HEK293 (cell line): ENCODE measurements around the gene TFDP1.

ENCODE experiments used
- CTCF ChIA-PET: fragments of 350-600 bp; formaldehyde crosslinking; extraction: SDS; loops from one replicate; lab custom pipeline; 2021; ENCODE audit warnings: antibody characterized with exemption; lab: Yijun Ruan, JAX
- POLR2A ChIA-PET: fragments of 300-600 bp; formaldehyde crosslinking; extraction: SDS; loops from one replicate; lab custom pipeline; 2020; ENCODE audit warnings: antibody characterized with exemption, inconsistent platforms; lab: Yijun Ruan, JAX
- H3K27ac ChIP-seq: fragments of 200-500 bp; sonication (Bioruptor generic); 2 replicates; pipeline ENCODE4 v1.5.1; 2014; ENCODE audit warnings: low read depth, low read length, control low read depth, inconsistent platforms; ENCODE audit errors: extremely low read depth
- H3K36me3 ChIP-seq, 2 experiments: fragments of 200-500 bp in 1 of 2; sonication (Bioruptor generic) in 1 of 2; 1 replicate in 1 of 2; 2 replicates in 1 of 2; pipeline ENCODE4 v1.5.1; 2014 to 2017; ENCODE audit warnings: inconsistent platforms in 2 of 2, low read length in 2 of 2; ENCODE audit not compliant: control insufficient read depth in 2 of 2, insufficient read depth in 1 of 2
- H3K4me1 ChIP-seq: fragments of 200-500 bp; sonication (Bioruptor generic); 2 replicates; pipeline ENCODE4 v1.5.1; 2014; ENCODE audit warnings: mild to moderate bottlenecking, low read length, inconsistent platforms; ENCODE audit not compliant: control insufficient read depth, insufficient read depth
- H3K4me3 ChIP-seq: 2 replicates; pipeline ENCODE4 v1.5.1; 2011; ENCODE audit warnings: low read depth, mild to moderate bottlenecking, control low read depth, low read length, moderate library complexity
- H3K9me3 ChIP-seq: fragments of 200-500 bp; sonication (Bioruptor generic); 2 replicates; pipeline ENCODE4 v1.5.1; 2014; ENCODE audit warnings: low read depth, low read length, inconsistent platforms; ENCODE audit not compliant: control insufficient read depth, insufficient read depth
- GLI4 ChIP-seq: fragments of 450-650 bp; formaldehyde crosslinking; IDR thresholded peaks from 2 replicates; pipeline ENCODE4 v1.5.1; 2016; ENCODE audit warnings: missing biosample characterization, missing genetic modification characterization
- HOXC10 ChIP-seq: sonication (generic); formaldehyde crosslinking; IDR thresholded peaks from 2 replicates; pipeline ENCODE4 v1.8.1; 2023; ENCODE audit warnings: mild to moderate bottlenecking, missing genetic modification reagents
- IKZF3 ChIP-seq: fragments of 450-650 bp; IDR thresholded peaks from 2 replicates; pipeline ENCODE4 v1.5.0; 2018; ENCODE audit warnings: missing biosample characterization, mild to moderate bottlenecking, missing genetic modification characterization, moderate library complexity
- KLF8 ChIP-seq: fragments of 450-650 bp; formaldehyde crosslinking; IDR thresholded peaks from 2 replicates; pipeline ENCODE4 v1.5.1; 2016; ENCODE audit warnings: missing biosample characterization, missing genetic modification characterization
- MZF1 ChIP-seq: fragments of 450-650 bp; formaldehyde crosslinking; IDR thresholded peaks from 2 replicates; pipeline ENCODE4 v1.5.1; 2017; ENCODE audit warnings: missing biosample characterization, missing genetic modification characterization, borderline replicate concordance
- TRIM28 ChIP-seq: IDR thresholded peaks from 2 replicates; pipeline ENCODE4 v1.6.1; 2011; ENCODE audit warnings: low read length, control low read depth, borderline replicate concordance
- YY2 ChIP-seq: fragments of 450-650 bp; formaldehyde crosslinking; IDR thresholded peaks from 2 replicates; pipeline ENCODE4 v1.5.1; 2016; ENCODE audit warnings: missing biosample characterization, missing genetic modification characterization
- ZBTB11 ChIP-seq: fragments of 450-650 bp; formaldehyde crosslinking; conservative IDR thresholded peaks from 2 replicates; pipeline ENCODE4 v1.5.1; 2016; ENCODE audit warnings: low read depth, missing biosample characterization, missing genetic modification characterization
- ZEB2 ChIP-seq: fragments of 450-650 bp; formaldehyde crosslinking; IDR thresholded peaks from 2 replicates; pipeline ENCODE4 v1.5.1; 2016; ENCODE audit warnings: missing biosample characterization, missing genetic modification characterization
- ZNF155 ChIP-seq: fragments of 450-650 bp; formaldehyde crosslinking; IDR thresholded peaks from 2 replicates; pipeline ENCODE4 v1.5.1; 2016; ENCODE audit warnings: missing biosample characterization, missing genetic modification characterization
- ZNF221 ChIP-seq: fragments of 450-650 bp; formaldehyde crosslinking; IDR thresholded peaks from 2 replicates; pipeline ENCODE4 v1.5.1; 2017; ENCODE audit warnings: missing biosample characterization, missing genetic modification characterization, borderline replicate concordance
- ZNF23 ChIP-seq: fragments of 450-650 bp; formaldehyde crosslinking; IDR thresholded peaks from 2 replicates; pipeline ENCODE4 v1.5.1; 2016; ENCODE audit warnings: missing biosample characterization, missing genetic modification characterization, borderline replicate concordance
- ZNF266 ChIP-seq: fragments of 450-650 bp; formaldehyde crosslinking; IDR thresholded peaks from 2 replicates; pipeline ENCODE4 v1.5.1; 2016; ENCODE audit warnings: missing biosample characterization, missing genetic modification characterization, low read depth
- ZNF292 ChIP-seq: fragments of 450-650 bp; formaldehyde crosslinking; IDR thresholded peaks from 2 replicates; pipeline ENCODE4 v1.5.1; 2016; ENCODE audit warnings: low read depth, missing biosample characterization, missing genetic modification characterization, borderline replicate concordance
- ZNF341 ChIP-seq: fragments of 450-650 bp; formaldehyde crosslinking; IDR thresholded peaks from 2 replicates; pipeline ENCODE4; 2016; ENCODE audit warnings: low read depth, missing biosample characterization, missing genetic modification characterization
- ZNF37A ChIP-seq: fragments of 450-650 bp; IDR thresholded peaks from 2 replicates; pipeline ENCODE4 v1.5.1; 2018; ENCODE audit warnings: missing biosample characterization, missing genetic modification characterization
- ZNF426 ChIP-seq: fragments of 450-650 bp; formaldehyde crosslinking; IDR thresholded peaks from 2 replicates; pipeline ENCODE4 v1.5.1; 2017; ENCODE audit warnings: missing biosample characterization, missing genetic modification characterization, mild to moderate bottlenecking, inconsistent platforms, moderate library complexity
- ZNF48 ChIP-seq: fragments of 450-650 bp; formaldehyde crosslinking; IDR thresholded peaks from 2 replicates; pipeline ENCODE4 v1.5.1; 2016; ENCODE audit warnings: missing biosample characterization, missing genetic modification characterization
- ZNF530 ChIP-seq: fragments of 450-650 bp; formaldehyde crosslinking; IDR thresholded peaks from 2 replicates; pipeline ENCODE4 v1.5.1; 2016; ENCODE audit warnings: low read depth, missing biosample characterization, missing genetic modification characterization
- ZNF677 ChIP-seq: fragments of 450-650 bp; IDR thresholded peaks from 2 replicates; pipeline ENCODE4 v1.5.0; 2018; ENCODE audit warnings: missing biosample characterization, mild to moderate bottlenecking, missing genetic modification characterization, moderate library complexity
- ZNF791 ChIP-seq: fragments of 450-650 bp; formaldehyde crosslinking; IDR thresholded peaks from 2 replicates; pipeline ENCODE4 v1.5.1; 2016; ENCODE audit warnings: missing biosample characterization, missing genetic modification characterization
- ZNF837 ChIP-seq: fragments of 450-650 bp; formaldehyde crosslinking; IDR thresholded peaks from 2 replicates; pipeline ENCODE4 v1.5.1; 2016; ENCODE audit warnings: missing biosample characterization, missing genetic modification characterization
- TF ChIP-seq, protein P1 (sequence below): sonication (generic); formaldehyde crosslinking; IDR thresholded peaks from 2 replicates; pipeline ENCODE4 v1.8.1; 2022; ENCODE audit warnings: mild to moderate bottlenecking, moderate library complexity, missing genetic modification reagents
- TF ChIP-seq, protein P2 (sequence below): fragments of 450-650 bp; formaldehyde crosslinking; IDR thresholded peaks from 2 replicates; pipeline ENCODE4 v1.5.1; 2016; ENCODE audit warnings: missing biosample characterization, missing genetic modification characterization

The TFDP1 gene

GRCh38 chr13:113654175-113654560, 69.6 kb downstream of the TFDP1 start:
- Histone ChIP-seq H3K36me3 (no peaks in the 10 kb centered on the region), H3K9me3 (no peaks in the 10 kb centered on the region), H3K4me1 (peaks cover 3% of the 10 kb centered on the region; the same call in 1 of the 2 replicates), H3K27ac (no peak overlapping the region), H3K4me3 (no peak overlapping the region)
- TF ChIP-seq IKZF3 (tag by site-specific recombination) (no peak), ZNF266 (tag by site-specific recombination) (no peak), ZNF837 (no peak), GLI4 (tag by site-specific recombination) (no peak), ZNF37A (tag by site-specific recombination) (no peak), TRIM28 (no peak), ZNF677 (no peak), YY2 (tag by site-specific recombination) (no peak)
- TF ChIP-seq, protein P1, sequence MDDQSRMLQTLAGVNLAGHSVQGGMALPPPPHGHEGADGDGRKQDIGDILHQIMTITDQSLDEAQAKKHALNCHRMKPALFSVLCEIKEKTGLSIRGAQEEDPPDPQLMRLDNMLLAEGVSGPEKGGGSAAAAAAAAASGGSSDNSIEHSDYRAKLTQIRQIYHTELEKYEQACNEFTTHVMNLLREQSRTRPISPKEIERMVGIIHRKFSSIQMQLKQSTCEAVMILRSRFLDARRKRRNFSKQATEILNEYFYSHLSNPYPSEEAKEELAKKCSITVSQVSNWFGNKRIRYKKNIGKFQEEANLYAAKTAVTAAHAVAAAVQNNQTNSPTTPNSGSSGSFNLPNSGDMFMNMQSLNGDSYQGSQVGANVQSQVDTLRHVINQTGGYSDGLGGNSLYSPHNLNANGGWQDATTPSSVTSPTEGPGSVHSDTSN (CRISPR knock-in tag) = no peak
- ChIA-PET CTCF (no interaction called here), POLR2A (no interaction called here)

DNA sequence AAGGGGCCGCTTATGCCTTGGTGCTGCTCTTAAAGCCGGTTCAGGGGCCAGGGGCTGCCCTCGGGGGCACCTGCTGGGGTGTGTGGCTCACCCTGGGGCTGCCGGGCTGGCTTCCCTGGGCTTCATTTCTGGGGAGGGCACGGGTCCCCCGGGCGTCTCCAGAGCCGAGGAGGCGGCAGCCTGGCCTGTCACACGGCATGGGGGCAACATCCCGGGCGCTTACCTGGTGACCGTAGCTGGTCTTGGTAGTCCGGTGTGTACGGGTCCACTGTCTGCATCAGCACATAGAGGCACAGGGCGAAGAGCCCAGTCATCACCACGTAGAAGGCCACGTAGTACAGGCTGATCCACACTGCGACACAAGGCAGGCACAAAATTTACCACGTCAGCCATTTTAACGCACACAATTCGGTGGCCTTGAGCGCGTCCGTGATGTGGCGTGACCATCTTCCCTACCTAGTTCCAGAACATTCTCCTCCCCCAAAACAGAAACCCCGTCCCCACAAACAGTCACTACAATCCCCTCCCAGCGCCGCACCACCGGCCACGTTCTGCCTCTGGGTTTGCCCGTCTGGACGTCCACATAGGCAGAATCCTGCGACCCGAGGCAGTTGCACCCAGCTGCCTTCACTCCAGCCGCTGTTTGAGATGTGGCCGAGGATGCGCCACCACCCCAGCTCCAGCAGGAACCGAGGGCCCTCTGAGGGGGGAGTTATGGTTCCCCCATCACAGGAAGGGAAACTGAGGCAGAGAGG, 70.2 kb downstream of the TFDP1 start:
- TF ChIP-seq ZNF341 (tag by site-specific recombination) (no peak), ZBTB11 (tag by site-specific recombination) (no peak), KLF8 (tag by site-specific recombination) (no peak), ZEB2 (tag by site-specific recombination) (no peak), ZNF155 (tag by site-specific recombination) (no peak), MZF1 (tag by site-specific recombination) (no peak), ZNF23 (no peak), ZNF426 (tag by site-specific recombination) (no peak), ZNF791 (tag by site-specific recombination) (no peak), ZNF292 (no peak), ZNF221 (tag by site-specific recombination) (no peak), ZNF530 (no peak), ZNF48 (tag by site-specific recombination) (no peak), HOXC10 (CRISPR knock-in tag) (no peak)
- TF ChIP-seq, protein P2, sequence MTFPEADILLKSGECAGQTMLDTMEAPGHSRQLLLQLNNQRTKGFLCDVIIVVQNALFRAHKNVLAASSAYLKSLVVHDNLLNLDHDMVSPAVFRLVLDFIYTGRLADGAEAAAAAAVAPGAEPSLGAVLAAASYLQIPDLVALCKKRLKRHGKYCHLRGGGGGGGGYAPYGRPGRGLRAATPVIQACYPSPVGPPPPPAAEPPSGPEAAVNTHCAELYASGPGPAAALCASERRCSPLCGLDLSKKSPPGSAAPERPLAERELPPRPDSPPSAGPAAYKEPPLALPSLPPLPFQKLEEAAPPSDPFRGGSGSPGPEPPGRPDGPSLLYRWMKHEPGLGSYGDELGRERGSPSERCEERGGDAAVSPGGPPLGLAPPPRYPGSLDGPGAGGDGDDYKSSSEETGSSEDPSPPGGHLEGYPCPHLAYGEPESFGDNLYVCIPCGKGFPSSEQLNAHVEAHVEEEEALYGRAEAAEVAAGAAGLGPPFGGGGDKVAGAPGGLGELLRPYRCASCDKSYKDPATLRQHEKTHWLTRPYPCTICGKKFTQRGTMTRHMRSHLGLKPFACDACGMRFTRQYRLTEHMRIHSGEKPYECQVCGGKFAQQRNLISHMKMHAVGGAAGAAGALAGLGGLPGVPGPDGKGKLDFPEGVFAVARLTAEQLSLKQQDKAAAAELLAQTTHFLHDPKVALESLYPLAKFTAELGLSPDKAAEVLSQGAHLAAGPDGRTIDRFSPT (tag by site-specific recombination) = no peak
- ChIA-PET POLR2A (no interaction called here), CTCF (no interaction called here)
- Histone ChIP-seq H3K4me1 (peaks cover 3% of the 10 kb centered on the region; the same call in 1 of the 2 replicates), H3K4me3 (no peak overlapping the region), H3K36me3 (no peaks in the 10 kb centered on the region), H3K27ac (no peak overlapping the region), H3K9me3 (no peaks in the 10 kb centered on the region)
